GM12878 (cell line): ENCODE measurements around the gene PRKCZ.

Experiments used
- EED ChIP-seq: sonication (generic); IDR thresholded peaks from 2 replicates; pipeline ENCODE4 v1.6.1; 2016; ENCODE audit warnings: antibody characterized with exemption, low read depth
- EP300 ChIP-seq, 2 experiments: fragments of 150-350 bp in 1 of 2; IDR thresholded peaks; 2 replicates each; pipeline ENCODE4 v1.6.1; 2011 to 2012; ENCODE audit warnings: low read depth in 2 of 2, low read length in 2 of 2, borderline replicate concordance in 1 of 2, improper control_type of control experiment in 1 of 2, inconsistent platforms in 1 of 2; ENCODE audit not compliant: control insufficient read depth in 1 of 2
- KAT2A ChIP-seq: conservative IDR thresholded peaks from 2 replicates; pipeline ENCODE4 v1.6.1; 2011; ENCODE audit warnings: low read depth, low read length; ENCODE audit not compliant: control insufficient read depth
- POLR2A ChIP-seq: IDR thresholded peaks from 2 replicates; pipeline ENCODE4 v1.6.1; 2011; ENCODE audit warnings: low read depth, mild to moderate bottlenecking, low read length
- RUNX3 ChIP-seq: IDR thresholded peaks from 2 replicates; pipeline ENCODE4 v1.6.1; 2012; ENCODE audit warnings: low read length, inconsistent platforms
- SPI1 ChIP-seq: IDR thresholded peaks from 2 replicates; pipeline ENCODE4 v1.6.1; 2011; ENCODE audit warnings: low read depth, mild to moderate bottlenecking, low read length, moderate library complexity, borderline replicate concordance; ENCODE audit not compliant: insufficient read depth
- SRF ChIP-seq, 2 experiments: IDR thresholded peaks; 2 replicates each; pipeline ENCODE4 v1.6.1; 2011; ENCODE audit warnings: low read depth in 2 of 2, low read length in 2 of 2, mild to moderate bottlenecking in 1 of 2, moderate library complexity in 1 of 2
- TAF1 ChIP-seq: IDR thresholded peaks from 2 replicates; pipeline ENCODE4 v1.6.1; 2011; ENCODE audit warnings: mild to moderate bottlenecking, low read depth, low read length, borderline replicate concordance
- WRNIP1 ChIP-seq: IDR thresholded peaks from 2 replicates; pipeline ENCODE4 v1.6.1; 2011; ENCODE audit warnings: low read depth, low read length, improper control_type of control experiment, borderline replicate concordance
- ZZZ3 ChIP-seq: IDR thresholded peaks from 2 replicates; pipeline ENCODE4 v1.6.1; 2011; ENCODE audit warnings: low read depth; ENCODE audit not compliant: control insufficient read depth, insufficient read length
- TF ChIP-seq, protein P1 (sequence below), 3 experiments: IDR thresholded peaks in 2 of 3; conservative IDR thresholded peaks in 1 of 3; 2 replicates each; pipeline ENCODE4 v1.5.1; 2011; ENCODE audit warnings: low read depth in 3 of 3, low read length in 3 of 3, mild to moderate bottlenecking in 3 of 3, control low read depth in 2 of 3, moderate library complexity in 2 of 3, inconsistent platforms in 1 of 3, mixed read lengths in 1 of 3; ENCODE audit not compliant: control insufficient read depth in 2 of 3, insufficient read depth in 1 of 3; ENCODE audit errors: extremely low read depth in 1 of 3

DNA sequence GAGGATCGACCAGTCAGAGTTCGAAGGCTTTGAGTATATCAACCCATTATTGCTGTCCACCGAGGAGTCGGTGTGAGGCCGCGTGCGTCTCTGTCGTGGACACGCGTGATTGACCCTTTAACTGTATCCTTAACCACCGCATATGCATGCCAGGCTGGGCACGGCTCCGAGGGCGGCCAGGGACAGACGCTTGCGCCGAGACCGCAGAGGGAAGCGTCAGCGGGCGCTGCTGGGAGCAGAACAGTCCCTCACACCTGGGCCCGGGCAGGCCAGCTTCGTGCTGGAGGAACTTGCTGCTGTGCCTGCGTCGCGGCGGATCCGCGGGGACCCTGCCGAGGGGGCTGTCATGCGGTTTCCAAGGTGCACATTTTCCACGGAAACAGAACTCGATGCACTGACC, 134.7 kb downstream of the PRKCZ start:
- TF ChIP-seq WRNIP1 (no peak), SRF (IDR thresholded peaks at IDR 0.05; ENCODE audit: low read depth in 2 of 2, low read length in 2 of 2) (no peak), KAT2A (no peak), EED (no peak), POLR2A (no peak), SPI1 (no peak), ZZZ3 (no peak), TAF1 (no peak), RUNX3 (no peak), EP300 (IDR thresholded peaks at IDR 0.05; ENCODE audit: borderline replicate concordance in 1 of 2, control insufficient read depth in 1 of 2, low read depth in 2 of 2, low read length in 2 of 2) (no peak)
- TF ChIP-seq, protein P1, sequence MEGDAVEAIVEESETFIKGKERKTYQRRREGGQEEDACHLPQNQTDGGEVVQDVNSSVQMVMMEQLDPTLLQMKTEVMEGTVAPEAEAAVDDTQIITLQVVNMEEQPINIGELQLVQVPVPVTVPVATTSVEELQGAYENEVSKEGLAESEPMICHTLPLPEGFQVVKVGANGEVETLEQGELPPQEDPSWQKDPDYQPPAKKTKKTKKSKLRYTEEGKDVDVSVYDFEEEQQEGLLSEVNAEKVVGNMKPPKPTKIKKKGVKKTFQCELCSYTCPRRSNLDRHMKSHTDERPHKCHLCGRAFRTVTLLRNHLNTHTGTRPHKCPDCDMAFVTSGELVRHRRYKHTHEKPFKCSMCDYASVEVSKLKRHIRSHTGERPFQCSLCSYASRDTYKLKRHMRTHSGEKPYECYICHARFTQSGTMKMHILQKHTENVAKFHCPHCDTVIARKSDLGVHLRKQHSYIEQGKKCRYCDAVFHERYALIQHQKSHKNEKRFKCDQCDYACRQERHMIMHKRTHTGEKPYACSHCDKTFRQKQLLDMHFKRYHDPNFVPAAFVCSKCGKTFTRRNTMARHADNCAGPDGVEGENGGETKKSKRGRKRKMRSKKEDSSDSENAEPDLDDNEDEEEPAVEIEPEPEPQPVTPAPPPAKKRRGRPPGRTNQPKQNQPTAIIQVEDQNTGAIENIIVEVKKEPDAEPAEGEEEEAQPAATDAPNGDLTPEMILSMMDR (IDR thresholded peaks at IDR 0.05 in 2 of 3, conservative IDR thresholded peaks at IDR 0.05 in 1 of 3; ENCODE audit: control insufficient read depth in 2 of 3, extremely low read depth in 1 of 3, insufficient read depth in 1 of 3, low read depth in 3 of 3, low read length in 3 of 3): no peak
